Forelimb muscle (tissue), 1 donor: Measurements from ENCODE around the gene SMARCD3. TPM values are rescaled to one million over a fixed set of nuclear protein-coding genes. Genes with fewer than 3 reads are reported as not detected.

ENCODE experiments used
- DNase-seq: peaks from one replicate; pipeline ENCODE4 v3.0.0-alpha.2; 2013; ENCODE audit warnings: low read depth
- polyA plus RNA-seq: library from polyadenylated mRNA; unstranded; fragments of 120-200 nt; gene quantifications from one replicate; pipeline ENCODE4 v1.2.1, GENCODE V29; 2013; ENCODE audit not compliant: insufficient read length

Gene SMARCD3
- polyA plus RNA-seq, 1 donor = 169 TPM

DNA sequence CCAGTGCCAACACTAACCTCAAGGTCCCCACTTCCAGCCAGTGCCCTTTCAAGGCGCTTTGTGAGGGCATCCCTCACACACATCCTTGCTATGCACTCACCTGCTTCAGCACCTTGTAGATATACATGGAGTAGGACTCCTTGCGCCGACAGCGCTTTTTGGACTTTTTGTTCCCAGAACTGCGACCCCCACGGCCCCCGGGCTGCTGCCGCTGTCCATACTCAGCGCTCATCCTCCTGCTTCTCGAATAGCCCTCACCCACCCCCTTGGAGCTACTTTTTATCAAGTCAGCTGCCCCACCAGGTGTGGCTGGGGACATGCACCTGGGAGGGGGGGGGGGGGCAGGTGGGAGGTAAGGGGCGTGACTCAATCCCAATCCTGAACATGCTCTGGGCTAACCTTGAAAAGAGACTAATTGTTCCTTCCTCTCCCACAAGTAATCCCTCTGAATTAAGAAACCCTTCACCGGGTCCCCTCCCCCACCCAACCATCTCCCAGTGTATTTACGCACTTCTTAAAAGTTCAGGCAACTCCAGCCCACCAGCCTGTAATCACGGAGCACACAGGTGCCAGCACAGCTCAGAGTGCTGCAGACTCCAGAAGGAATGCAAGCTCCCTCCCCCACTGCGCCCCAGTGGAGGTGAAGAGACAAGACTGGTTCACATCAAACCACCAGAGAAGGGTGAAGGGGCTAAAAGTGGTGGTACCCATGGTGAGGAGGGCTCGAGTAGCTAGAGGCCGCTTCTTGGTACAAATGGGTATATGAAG lies 38.2 kb downstream of the SMARCD3 start, which contains the start of gene H2BK1:
H2BK1 (minus strand) TSS at position 402 of the 768 bp plus-strand sequence; CDS start at position 232, 170 bp downstream.
- DNase-seq = no peak

DNA sequence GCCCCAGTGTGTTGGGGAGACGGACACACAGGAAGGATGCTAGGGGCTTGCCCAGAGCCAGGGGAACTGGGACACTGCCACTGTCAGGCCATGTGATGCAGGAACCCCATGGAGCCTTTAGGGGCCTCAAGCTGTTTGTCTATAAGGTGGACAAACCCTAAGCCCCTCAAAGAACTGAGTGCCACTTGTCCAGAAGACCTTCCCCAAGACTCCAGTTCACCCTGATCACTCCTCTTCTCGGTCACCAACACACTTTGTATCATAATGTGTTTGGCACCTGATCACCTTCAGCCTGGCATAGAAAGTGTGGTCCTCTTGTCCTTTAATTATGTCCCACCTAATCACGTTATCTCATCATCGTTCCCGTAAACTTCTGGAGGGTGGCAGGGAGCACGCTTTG lies 38.9 kb downstream of the SMARCD3 start:
- no peak for DNase-seq

DNA sequence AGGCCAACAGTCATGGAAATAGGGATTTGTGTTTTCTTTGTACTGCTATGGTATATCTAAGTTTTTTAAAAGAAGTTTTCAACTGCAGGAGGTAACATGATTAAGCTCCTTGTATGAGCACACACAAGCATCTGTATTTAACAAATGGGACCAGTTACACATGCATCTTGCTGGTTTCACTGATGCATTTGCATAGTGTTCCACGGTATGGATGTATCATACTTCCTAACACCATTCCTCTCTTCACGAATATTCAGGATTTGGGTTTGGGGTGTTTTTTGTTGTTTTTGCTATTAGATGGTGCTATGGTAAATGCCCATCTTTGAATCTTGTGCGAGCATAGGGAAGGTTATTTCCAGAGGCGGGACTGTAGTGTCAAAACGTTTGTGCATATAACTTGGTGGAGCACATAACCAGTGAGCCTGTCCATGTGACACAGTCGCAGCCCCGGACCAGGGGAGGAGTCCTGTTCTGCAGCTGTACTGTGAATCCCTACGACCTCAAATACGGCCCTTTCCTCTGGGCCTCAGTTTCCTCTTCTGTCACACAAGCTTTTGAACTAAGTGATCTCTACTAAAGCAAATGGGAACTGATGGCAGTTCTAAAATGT lies 40.1 kb downstream of the SMARCD3 start:
- DNase-seq = no peak

DNA sequence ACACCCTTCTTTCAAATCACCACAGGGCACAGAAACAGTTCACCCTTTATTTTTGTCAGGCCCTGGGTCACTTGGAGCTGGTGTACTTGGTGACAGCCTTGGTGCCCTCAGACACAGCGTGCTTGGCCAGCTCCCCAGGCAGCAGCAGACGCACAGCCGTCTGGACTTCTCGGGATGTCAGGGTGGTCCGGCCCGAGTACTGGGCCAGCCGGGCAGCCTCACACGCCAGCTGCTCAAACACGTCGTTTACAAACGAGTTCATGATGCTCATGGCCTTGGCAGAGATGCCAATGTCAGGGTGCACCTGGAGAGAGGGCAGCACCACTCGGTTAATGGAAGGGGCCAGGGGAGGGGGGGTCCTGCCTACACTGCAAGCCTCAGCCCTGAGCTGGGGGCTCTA lies 40.7 kb downstream of the SMARCD3 start:
- no peak for DNase-seq

DNA sequence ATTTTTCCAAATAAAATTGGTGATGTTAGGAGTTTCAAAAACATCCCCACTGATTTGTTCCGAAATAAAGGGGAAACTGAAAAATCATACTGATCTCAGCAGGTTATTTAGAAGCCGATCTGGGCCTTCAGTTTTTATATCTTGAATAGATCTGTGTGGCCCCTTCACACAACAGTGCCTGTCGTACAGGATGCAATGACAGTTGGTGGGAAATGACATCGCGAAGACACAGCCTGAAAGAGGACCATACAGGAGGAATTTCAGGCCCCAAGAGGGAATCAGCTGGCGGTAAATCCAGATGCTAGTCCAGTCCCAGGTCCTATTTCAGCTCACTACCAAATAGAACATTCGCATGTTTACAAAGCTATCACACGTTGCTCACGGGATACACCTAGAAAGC lies 41.2 kb downstream of the SMARCD3 start:
- no peak for DNase-seq

DNA sequence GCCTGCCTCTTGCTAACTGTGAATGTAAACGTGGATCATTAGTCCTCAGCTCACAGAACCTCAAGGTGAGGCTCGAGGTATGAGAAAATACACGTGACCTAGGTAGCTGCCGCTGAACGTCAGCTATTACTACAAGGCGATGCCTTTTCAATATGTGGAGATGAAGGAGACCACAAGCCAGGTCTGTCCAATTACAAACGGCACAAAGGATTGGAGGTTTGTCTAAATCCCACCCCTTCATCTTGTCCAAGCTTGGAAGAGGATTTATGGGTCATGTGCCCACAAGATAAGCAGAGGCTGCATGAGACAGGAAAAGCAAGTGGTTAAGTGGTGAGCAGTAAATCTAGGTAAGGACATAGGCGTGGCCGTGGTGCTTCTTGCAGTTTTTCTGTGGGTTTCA lies 41.6 kb downstream of the SMARCD3 start:
- DNase-seq = no peak

DNA sequence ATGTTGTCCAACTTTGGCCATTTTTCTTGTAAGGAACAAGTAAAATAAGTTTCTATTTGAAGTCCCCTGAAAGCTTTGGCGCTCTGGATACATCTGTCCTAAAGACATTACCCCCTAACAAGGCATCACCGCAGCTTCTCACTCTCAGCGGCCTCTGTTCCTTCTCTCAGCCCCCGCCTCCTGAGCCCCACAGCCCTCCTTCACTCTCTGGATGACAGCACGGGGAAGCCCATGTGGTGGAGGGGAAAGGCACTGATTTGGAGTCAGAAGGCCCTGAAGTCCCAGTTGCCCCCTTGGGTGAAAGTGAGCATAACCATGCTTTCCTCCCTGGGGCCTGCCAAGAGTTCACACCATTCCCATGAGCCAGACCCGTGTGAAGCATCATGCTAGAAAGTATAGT lies 42.8 kb downstream of the SMARCD3 start:
- DNase-seq = no peak

DNA sequence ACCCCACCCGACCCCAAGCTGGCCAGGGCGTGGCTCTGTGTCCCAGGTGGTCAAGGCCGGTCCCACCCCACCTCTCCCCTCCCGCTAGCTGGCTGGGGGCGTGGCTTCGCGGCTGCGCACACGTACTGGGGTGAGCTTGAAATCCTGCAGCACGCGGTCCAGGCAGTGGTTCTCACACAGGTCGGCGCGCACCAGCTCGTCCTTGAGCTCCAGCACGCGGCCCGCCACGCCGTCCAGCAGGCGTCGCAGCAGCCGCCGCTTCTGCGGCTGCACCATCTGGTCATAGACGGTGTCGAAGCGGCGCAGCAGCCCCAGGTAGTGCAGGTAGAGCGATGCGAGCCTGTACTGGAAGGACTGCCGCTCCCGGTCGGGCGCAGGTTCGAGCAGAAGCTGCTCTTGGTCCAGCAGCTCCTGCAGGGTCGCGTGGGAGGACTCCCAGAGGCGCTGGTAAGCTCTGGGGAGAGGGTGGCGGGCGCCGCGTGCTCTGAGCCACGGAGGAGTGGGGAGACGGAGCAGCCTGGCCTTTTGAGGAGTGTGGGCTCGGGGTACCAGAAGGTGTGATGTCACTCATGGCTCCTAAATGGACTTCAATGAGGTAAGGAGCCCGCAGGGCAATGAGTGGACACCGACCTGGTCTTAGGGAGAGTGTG lies 44.0 kb downstream of the SMARCD3 start:
- no peak for DNase-seq

DNA sequence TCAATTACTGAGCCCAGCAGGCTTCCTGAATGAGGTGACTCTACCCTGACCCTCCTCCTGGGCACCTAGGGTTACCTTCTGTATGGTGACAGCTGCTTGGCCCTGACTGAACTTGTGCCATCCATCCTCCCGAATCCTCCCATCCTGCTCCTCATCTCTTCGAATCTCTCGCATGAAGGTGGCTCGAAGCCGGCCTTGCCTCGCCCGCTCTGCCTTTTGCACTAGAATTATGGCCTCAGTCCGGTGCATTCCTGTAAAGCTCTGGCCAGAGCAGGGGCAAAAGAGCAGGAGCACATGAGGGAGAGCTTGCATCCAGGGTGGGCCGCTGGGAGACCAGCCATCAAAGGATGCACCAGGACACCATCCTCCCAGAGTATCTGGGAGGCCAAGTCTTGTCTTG lies 45.7 kb downstream of the SMARCD3 start:
- DNase-seq = no peak

DNA sequence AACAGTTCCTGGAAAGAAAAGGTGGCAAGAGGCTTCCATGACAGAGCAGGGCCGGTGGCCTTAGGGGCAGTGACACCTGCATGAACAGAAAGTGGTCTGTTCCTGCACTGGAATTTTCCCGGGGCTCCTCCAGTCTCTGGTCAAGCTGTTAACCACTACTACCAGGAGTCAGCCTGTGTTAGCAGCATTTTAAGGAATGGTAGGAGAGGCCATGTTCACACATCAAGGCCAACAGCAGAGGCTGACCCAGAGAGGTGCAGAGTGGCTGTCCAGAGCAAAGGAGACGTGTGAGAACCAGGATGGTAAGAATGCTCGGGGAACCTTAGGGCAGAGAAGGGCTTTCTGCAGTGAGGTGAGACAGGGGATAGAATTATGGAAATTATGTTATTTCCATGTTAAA lies 46.7 kb downstream of the SMARCD3 start:
- DNase-seq = no peak

DNA sequence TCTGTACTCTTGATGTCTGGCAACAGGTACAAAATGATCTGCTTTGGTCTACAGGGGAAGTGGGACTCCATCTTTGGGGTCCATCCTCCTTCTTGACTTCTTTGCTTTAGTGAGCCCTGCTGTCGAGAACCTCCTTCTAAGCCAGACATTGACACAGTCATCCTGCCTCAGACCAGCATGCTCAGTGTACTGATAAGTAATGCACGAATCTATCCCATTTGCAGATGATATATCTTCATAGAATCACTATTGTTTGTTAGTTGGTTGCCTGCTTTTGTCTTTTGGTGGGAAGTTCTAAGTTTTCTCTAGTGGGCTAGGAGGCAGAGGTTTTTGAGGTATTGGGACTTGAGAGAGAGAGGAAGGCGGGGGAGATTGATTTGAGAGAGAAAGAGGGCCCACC lies 47.1 kb downstream of the SMARCD3 start:
- no peak for DNase-seq

DNA sequence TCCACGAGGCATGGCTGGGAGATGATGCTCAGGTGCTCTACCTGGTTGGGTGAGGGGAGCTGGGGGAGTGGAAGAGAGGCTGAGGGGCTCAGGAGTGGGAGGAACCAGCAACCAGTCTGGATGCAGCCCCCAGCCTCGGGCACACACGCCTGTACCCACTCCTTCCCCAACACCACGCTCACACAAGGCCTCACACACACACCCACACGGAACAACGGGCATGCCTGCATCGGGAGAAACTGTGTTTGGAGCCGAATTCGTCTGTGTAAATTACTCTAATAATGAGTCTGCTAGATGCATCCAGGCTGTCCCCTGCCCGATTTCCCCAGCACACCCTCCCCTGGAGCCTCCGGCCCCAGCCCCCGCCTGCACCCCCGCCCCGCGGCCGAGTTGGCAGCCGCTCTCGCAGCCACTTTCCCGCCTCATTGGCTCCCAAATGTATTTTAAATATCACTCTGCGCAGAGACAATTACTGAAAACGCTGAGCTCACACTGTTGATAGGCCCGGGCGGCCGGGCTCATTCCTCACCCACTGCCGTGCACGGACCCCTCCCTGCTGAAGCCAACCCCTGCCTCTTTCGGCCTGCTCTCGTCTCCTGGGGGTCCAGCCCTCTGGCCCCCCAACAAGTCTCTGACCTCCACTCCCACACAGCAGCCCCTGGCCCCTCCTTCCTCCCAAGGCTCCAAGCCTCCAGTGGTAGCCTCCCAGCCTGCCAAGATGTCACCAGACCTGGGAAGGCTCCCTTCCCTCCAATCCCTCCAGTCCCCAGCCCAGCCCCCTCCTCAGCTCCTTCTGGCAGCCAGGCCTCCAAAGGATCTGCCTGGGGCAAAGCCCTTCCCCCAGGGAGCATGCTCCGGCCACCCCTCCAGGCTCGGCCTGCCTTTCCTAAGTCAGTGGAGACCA lies 49.3 kb downstream of the SMARCD3 start:
- no peak for DNase-seq

DNA sequence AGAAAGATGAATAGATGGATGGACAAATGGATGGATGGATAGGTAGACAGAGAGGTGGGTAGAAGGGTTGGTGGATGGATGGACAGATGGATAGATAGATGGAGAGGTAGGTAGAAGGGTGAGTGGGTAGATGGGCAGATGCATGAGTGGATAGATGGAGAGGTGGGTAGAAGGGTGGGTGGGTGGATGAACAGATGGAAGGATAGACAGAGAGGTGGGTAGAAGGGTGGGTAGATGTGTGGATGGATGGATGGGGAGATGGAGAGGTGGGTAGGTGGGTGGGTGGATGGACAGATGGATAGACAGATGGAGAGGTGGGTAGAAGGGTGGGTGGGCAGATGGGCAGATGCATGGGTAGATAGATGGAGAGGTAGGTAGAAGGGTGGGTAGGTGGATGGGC lies 50.6 kb downstream of the SMARCD3 start:
- no peak for DNase-seq

DNA sequence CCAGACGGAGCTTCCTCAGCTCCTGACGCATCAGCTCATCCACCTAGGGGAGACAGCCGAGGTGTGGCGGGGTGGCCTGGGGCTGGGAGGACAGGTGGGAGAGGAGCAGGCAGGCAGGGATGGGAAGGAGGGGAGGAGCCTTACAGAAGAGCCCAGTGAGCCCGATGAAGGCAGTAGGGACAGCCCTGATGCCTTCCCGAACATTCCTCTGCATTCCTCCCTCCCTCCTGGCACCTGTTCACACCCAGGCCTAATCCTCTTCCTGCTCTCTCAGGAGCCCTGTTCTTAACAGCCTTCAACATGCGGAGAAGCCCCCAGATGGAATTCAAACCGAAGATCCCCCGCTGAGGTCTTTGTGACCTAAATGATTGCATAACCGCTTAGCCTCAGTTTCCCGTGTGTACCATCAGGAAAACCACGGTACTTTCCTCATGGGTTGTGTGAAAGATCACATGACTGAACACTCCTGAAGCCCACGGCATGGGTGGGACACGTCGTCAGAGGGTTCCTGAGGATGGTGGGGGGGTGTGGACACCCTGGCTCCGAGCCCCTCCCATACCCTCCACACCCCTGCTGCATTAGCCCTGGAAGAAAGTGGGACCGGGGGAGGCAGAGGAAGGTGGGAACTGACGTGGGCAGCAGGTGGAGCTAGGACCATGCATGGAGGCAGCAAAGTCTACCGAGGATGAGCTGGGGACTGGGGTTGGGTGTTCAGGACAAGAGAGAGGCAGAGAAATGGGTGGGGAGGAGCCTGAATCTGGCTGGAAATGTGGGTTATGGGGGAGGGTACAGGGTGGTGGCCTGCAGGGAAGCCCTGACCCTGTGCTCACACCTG lies 52.7 kb downstream of the SMARCD3 start:
- no peak for DNase-seq

DNA sequence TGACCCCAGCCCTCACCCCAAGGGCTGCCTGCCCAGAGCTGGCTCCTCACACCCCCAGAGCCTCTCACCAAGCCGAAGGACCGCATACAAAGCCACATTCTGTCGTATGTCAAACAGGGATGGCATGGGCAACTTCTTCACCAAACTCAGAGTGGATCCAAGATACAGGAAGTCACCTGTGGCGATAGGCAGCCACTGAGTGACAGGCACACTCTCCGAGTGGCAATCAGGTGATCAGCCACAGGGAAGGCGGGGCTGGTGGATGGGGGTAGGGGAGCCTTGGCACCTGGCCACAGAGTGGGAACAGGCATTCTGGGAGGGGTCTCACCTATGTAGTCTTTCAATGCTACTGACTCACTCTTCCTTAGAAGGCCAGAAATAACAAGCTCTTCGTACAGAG lies 54.3 kb downstream of the SMARCD3 start:
- DNase-seq = no peak

DNA sequence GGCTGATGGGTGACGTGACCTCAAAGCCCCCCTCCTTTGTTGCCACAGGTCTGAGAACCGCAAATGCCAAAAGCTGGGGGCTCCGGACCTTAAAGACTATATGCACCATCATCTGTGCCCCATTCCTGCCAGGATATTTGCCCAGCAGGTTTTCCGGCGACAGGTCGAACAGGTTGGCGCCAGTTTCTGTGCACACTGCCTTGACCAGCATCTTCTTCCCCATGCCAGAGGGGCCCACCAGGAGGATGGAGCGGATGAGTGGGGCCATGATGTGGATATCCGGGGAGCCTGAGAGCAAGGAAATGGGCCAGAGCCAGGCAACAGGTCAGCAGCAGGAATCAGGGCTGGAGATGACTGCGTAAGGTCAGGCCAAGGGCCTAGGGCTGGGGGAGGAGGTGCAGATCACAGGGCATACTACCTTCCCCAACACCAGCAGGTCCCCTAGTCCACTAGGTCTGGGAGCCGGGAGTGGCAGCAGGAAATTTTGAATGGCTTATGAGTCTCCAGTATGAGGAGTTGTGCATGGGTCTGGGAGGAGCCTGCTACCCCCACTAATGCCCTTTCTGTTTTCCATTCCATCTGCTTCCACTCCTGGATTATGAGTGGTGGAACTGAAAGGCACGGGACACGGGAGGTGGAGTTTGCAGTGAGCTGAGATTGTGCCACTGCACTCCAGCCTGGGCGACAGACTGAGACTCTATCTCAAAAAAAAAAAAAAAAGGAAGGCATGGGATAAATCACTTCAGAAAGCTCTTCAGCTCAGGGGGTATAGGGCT lies 55.1 kb downstream of the SMARCD3 start:
- DNase-seq = no peak

DNA sequence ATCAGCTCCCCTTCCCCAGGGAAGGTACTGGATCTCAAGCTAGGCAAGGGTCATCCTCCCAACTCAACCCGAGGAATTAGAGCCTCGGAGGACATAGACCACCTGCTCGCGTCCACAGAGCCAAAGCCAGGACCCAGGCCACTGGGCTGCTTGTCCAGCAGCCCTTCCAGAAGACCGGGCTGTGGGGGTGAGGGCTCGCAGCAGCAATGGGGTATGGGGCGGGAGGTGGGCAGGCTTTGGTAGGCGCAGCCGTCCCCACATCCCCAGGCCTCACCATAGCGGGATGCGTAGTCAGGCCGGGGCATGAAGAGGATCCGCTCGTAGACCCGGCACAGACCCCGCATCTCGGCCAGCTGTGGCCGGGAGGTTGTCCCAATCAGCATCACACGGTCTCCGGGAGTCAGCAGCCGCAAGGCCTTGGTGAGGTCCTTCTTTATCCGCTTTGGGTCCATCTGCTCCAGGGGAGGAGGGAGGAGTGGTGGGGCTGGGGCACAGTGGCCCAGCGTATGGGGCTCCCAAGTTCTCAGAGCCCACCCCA lies 56.4 kb downstream of the SMARCD3 start:
- DNase-seq = no peak

DNA sequence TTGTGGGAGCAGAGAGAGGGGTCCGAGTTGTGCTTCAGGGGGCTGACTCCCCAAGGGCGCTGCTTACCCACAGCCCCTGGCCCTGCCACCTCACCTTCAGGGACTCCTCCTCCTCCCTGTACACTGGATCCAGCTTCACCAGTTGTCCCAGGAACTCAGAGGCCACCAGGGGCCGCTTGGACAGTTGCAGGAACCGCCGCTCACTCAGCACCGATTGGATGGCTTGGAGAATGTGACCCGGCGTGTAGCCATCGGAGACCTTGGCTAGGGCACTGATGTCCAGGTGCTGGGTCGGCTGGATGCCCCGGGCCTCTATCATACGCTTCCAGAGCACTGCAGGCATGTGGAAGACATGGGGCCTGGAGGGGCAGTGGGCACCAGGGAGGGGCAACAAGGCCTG lies 57.0 kb downstream of the SMARCD3 start:
- DNase-seq = no peak

DNA sequence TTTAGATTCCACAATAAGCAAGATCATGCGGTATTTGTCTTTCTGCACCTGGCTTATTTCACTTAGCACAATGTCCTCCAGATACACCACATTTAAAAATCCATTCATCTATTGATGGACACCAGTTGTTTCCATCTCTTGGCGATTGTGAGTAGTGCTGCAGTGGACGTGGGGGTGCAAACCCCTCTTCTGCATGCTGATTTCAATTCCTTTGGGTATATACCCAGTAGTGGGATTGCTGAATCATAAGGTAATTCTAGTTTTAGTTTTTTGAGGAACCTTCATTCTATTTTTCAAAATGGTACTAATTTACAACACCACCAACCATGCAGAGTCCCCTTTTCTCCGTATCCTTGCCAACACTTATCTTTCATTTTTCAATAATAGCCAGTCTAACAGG lies 59.5 kb downstream of the SMARCD3 start:
- no peak for DNase-seq
